ENCODE results near the gene ATG101. TPM values are rescaled to one million over a fixed set of nuclear protein-coding genes. Genes with fewer than 3 reads are reported as not detected.

Gene ATG101
- total RNA-seq, 2 experiments from 2014 or later = 38.0 to 53.9 TPM

- peaks cover 17% of the 10 kb centered on the region for H3K4me1 ChIP-seq (ENCODE audit: insufficient read depth, low read length, poor library complexity, severe bottlenecking)
- H3K36me3 ChIP-seq (ENCODE audit: insufficient read depth, low read length) = peaks cover under 1% of the 10 kb centered on the region; the same call in 1 of the 2 replicates
- no peaks in the 10 kb centered on the region for H3K79me2 ChIP-seq (ENCODE audit: insufficient read depth, low read depth, low read length)
- no peak overlapping the region for H3K27ac ChIP-seq (ENCODE audit: low read depth, low read length, poor library complexity, severe bottlenecking)
- H3K9me3 ChIP-seq (ENCODE audit: low read length) = no peaks in the 10 kb centered on the region
- BruUV-seq (replicated peaks) = no TSS peak
- H2AFZ ChIP-seq (ENCODE audit: low read length) = no peak overlapping the region
- H4K20me1 ChIP-seq (ENCODE audit: insufficient read depth, low read length) = no peaks in the 10 kb centered on the region
- CTCF ChIA-PET (ENCODE audit: unreplicated experiment) = interaction anchor here (0.6 to 1.1 kb wide), 3 partner anchors 14 to 983 kb away, joined by 3 to 4 read pairs (median 3); no protein-coding TSS in a partner anchor
- no peak overlapping the region for H3K4me3 ChIP-seq (ENCODE audit: low read depth, low read length, poor library complexity, severe bottlenecking)
- no peaks in the 10 kb centered on the region for H3K9me2 ChIP-seq (ENCODE audit: insufficient read depth, low read length)
- DNase-seq (ENCODE audit: low spot score) = no peak
- intact Hi-C loops (cut with micrococcal nuclease; ENCODE audit: unreplicated experiment) = no loop called here
- H3K4me2 ChIP-seq (ENCODE audit: low read length) = no peak overlapping the region
- POLR2A ChIA-PET = no interaction called here
- TF ChIP-seq EZH2phosphoT487 (IDR thresholded peaks at IDR 0.05; ENCODE audit: borderline replicate concordance, low read depth, low read length) = no peak
- TF ChIP-seq CTCF (conservative IDR thresholded peaks at IDR 0.05; ENCODE audit: low read length) = no peak
These were observed 5.7 kb upstream of the ATG101 start for GRCh38 chr12:52063981-52064649.

- intact Hi-C loops (cut with micrococcal nuclease; ENCODE audit: unreplicated experiment) = no loop called here
These were observed 3.3 kb upstream of the ATG101 start for GRCh38 chr12:52066346-52067080.

More at GRCh38 chr12:52066346-52067080, 3.3 kb upstream of the ATG101 start:
- Histone ChIP-seq H3K4me1 (ENCODE audit: insufficient read depth, low read length, poor library complexity, severe bottlenecking) (peaks cover 16% of the 10 kb centered on the region), H3K27ac (ENCODE audit: low read depth, low read length, poor library complexity, severe bottlenecking) (no peak overlapping the region), H2AFZ (ENCODE audit: low read length) (no peak overlapping the region), H4K20me1 (ENCODE audit: insufficient read depth, low read length) (no peaks in the 10 kb centered on the region), H3K9me3 (ENCODE audit: low read length) (no peaks in the 10 kb centered on the region), H3K4me2 (ENCODE audit: low read length) (no peak overlapping the region), H3K9me2 (ENCODE audit: insufficient read depth, low read length) (no peaks in the 10 kb centered on the region), H3K79me2 (ENCODE audit: insufficient read depth, low read depth, low read length) (peaks cover 17% of the 10 kb centered on the region), H3K4me3 (ENCODE audit: low read depth, low read length, poor library complexity, severe bottlenecking) (no peak overlapping the region), H3K36me3 (ENCODE audit: insufficient read depth, low read length) (peaks cover 2% of the 10 kb centered on the region; the same call in 1 of the 2 replicates)
- ChIA-PET POLR2A (interaction anchor here (0.5 to 1.3 kb wide), 4 partner anchors 16 to 34 kb away, joined by 3 to 5 read pairs (median 3); no protein-coding TSS in a partner anchor), CTCF (ENCODE audit: unreplicated experiment) (interaction anchor here (1.0 to 1.3 kb wide), 2 partner anchors 34 to 40 kb away, joined by 3 to 4 read pairs; no protein-coding TSS in a partner anchor)
- DNase-seq (ENCODE audit: low spot score) = no peak
- BruUV-seq (replicated peaks) = no TSS peak
- no peak for TF ChIP-seq EZH2phosphoT487 (IDR thresholded peaks at IDR 0.05; ENCODE audit: borderline replicate concordance, low read depth, low read length)
- TF ChIP-seq CTCF (conservative IDR thresholded peaks at IDR 0.05; ENCODE audit: low read length) = peak; percentile 39; the same call in 1 of the 2 replicates

Data from OCI-LY7 (cell line).